AG04449 (cell line): ENCODE measurements around the gene DUSP15.

Source experiments
- CTCF ChIA-PET: fragments of 350-600 bp; formaldehyde crosslinking; extraction: SDS; loops from one replicate; lab custom pipeline; 2021; ENCODE audit warnings: antibody characterized with exemption; lab: Yijun Ruan, JAX
- POLR2A ChIA-PET: fragments of 400-600, 350-600 bp; formaldehyde crosslinking; extraction: SDS; loops from one replicate; lab custom pipeline; 2020; ENCODE audit warnings: antibody characterized with exemption, inconsistent platforms; lab: Yijun Ruan, JAX
- DNase-seq: peaks from one replicate; pipeline ENCODE4 v3.0.0-alpha.2; 2010; ENCODE audit warnings: low read depth, low spot score
- H3K4me3 ChIP-seq: 2 replicates; pipeline ENCODE4 v1.5.1; 2011; ENCODE audit warnings: low read depth, mild to moderate bottlenecking, control low read depth, low read length
- TF ChIP-seq, protein P1 (sequence below): IDR thresholded peaks from one replicate; pipeline ENCODE4 v1.5.1; 2011; ENCODE audit warnings: mild to moderate bottlenecking, moderate library complexity, low read length, control low read depth, inconsistent platforms; ENCODE audit not compliant: insufficient read depth; ENCODE audit errors: missing control alignments

The DUSP15 gene

DNA sequence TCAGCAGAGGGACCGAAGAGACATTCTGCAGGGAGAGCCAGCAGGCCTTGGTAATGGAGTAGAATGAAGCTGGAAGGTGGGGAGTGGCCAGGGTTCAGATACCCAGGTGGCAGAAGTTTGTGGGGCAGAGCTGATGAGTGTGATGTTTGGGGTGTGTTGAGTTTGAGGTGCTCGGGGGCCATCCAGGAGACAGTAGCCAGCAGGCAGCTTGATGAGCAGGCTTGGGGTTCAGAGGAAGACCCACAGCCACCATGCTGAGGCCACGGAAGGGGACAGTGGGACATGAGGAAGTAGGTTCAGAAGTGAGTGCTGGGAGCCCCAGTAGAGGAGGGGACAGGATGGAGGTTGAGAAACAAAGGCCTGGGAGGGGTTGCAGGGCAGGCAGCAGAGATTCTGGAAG lies 13.8 kb downstream of the DUSP15 start:
- H3K4me3 ChIP-seq = no peak overlapping the region
- ChIA-PET POLR2A (interaction anchor here (0.7 kb wide), 1 partner anchor 95 kb away, joined by 3 read pairs; the partner anchor contains the start of gene PDRG1), CTCF (interaction anchor here (2.4 to 10.4 kb wide), 8 partner anchors 11 to 234 kb away, joined by 13 to 125 read pairs (median 80); partner anchors contain the start of genes DUSP15, FOXS1, PDRG1 and TTLL9)
- TF ChIP-seq, protein P1, sequence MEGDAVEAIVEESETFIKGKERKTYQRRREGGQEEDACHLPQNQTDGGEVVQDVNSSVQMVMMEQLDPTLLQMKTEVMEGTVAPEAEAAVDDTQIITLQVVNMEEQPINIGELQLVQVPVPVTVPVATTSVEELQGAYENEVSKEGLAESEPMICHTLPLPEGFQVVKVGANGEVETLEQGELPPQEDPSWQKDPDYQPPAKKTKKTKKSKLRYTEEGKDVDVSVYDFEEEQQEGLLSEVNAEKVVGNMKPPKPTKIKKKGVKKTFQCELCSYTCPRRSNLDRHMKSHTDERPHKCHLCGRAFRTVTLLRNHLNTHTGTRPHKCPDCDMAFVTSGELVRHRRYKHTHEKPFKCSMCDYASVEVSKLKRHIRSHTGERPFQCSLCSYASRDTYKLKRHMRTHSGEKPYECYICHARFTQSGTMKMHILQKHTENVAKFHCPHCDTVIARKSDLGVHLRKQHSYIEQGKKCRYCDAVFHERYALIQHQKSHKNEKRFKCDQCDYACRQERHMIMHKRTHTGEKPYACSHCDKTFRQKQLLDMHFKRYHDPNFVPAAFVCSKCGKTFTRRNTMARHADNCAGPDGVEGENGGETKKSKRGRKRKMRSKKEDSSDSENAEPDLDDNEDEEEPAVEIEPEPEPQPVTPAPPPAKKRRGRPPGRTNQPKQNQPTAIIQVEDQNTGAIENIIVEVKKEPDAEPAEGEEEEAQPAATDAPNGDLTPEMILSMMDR = no peak
- DNase-seq = no peak

DNA sequence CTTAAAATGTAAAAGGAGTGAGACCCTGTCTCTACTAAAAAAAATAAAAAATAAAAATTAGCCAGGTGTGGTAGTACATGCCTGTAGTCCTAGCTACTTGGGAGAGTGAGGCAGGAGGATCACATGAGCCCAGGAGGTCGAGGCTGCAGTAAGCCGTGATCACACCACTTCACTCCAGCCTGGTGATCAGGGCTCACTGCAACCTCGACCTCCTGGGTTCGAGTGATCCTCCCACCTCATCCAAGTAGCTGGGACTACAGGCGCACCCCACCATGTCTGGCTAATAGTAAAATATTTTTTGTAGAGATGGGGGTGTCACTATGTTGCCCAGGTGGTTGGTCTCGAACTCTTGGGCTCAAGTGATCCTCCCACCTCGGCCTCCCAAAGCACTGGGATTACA lies 16.8 kb downstream of the DUSP15 start:
- ChIA-PET POLR2A (no interaction called here), CTCF (interaction anchor here (0.7 to 10.4 kb wide), 33 partner anchors 9 to 264 kb away, joined by 3 to 125 read pairs (median 6); partner anchors contain the start of genes FOXS1, MYLK2 and PDRG1)
- DNase-seq = no peak
- H3K4me3 ChIP-seq = no peak overlapping the region
- TF ChIP-seq, protein P1 = no peak

DNA sequence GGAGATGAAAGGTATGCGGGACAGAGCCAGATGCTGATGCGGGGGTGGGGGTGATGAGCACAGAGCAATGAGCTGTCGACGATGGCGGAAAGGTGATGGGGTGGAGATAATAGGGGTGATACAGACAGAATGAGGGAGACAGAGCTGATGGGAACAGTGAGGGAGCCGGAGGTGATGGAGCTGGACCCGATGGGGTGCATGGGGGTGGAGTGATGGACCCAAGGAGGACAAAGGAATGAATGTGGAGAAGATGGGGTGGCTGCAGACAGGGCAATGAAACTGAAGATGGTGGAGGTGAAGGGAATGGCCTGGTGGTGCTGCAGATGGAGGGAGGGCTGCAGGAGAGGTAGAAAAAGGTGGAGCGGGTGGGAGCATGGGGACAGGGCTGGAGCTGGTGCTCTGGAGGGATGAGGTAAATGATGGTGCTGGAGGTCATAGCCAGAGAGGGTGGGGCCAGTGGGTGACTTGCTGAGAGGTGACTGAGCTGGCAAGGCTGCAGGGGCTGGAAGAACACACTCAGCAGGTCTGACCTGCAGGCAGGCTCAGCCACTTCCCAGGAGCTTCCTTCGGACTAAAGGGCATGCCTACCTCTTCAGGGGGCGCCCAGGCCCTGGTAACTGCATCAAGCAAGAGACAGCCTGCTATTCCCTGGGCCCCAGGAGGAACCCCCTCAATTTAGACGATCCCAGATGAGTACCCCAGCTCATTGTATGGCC lies 18.9 kb downstream of the DUSP15 start:
- ChIA-PET CTCF (interaction anchor here (0.6 to 10.4 kb wide), 24 partner anchors 7 to 856 kb away, joined by 3 to 125 read pairs (median 8); partner anchors contain the start of genes FOXS1, MYLK2 and PDRG1), POLR2A (no interaction called here)
- no peak overlapping the region for H3K4me3 ChIP-seq
- DNase-seq = no peak
- TF ChIP-seq, protein P1 = no peak

DNA sequence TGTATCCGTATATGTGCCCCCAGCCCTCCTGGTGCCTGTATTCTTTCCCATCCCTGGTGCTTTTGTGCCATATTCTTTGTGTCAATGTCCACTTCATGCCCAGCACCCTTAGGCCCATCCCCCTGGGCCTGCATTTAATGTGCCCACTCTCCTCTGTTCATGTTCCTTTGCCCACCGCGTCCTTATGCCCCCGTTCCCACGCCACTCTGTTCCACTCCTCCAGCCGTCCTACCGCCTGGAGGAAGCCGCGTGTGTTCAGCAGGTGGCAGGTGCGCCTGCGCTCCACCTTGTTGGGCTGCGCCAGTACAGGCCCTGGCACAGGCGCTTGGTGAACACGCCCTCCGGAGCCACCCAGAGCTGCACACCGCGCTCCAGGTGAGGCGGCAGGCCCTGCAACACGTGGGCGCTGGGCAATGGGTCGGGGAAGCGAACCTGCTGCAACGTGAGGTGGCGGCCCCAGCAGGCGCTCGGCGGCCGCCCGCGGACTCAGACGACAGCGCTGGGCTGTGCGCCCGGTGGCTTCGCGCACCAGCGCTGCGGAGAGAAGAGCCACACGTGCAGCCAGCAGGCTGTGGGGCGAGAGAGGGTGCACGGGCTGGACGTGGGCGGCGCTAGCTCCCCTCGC lies 20.9 kb downstream of the DUSP15 start:
- TF ChIP-seq, protein P1 = no peak
- CTCF ChIA-PET = interaction anchor here (0.6 to 8.0 kb wide), 11 partner anchors 11 to 241 kb away, joined by 3 to 125 read pairs (median 53); partner anchors contain the start of gene PDRG1

DNA sequence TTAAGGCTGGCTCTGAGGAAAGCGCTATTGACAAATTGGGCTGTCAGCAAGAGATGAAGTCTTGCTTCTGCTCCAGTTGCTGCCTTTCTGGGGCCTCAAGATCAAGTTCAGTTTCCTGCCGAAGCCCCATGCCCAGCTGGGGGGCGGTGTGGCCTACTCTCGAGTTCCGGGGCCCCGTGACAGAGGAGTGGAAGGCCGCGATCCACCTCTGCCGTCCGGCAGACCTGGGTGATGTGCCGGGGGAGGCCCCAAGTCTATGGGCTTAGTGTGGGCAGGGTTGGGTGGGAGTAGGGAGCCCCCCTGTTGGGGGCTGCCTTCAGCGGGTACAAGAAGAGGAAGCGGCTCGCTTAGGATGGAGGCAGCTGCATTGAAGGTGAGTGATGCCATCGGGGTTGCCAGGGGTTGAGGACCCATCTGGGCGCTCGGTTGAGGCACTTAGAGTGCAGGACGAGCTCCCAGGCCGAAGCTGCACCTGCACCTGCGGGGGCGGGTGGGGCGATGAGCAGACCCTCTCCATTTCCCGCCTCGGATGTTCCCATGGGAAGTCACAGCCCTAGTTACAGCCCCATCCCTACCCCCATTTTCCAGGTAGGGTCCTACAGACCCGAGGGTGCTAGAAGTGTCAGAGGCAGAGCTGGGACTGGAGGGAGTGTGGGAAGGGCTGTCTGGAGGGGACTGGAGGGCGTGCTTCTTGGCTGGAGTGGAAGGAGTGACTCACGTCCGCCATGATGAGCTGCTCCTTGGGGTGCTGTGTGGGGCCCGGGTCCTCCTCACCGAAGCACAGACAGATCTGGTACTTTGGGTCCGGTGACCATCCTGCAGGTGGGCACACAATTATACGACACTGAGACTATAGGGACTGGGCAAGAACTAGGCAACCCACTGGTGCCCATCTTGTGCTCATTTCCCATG lies 22.0 kb downstream of the DUSP15 start:
- H3K4me3 ChIP-seq = no peak overlapping the region
- no peak for DNase-seq
- POLR2A ChIA-PET = no interaction called here
- TF ChIP-seq, protein P1 = no peak
- CTCF ChIA-PET = interaction anchor here (0.6 to 7.1 kb wide), 14 partner anchors 7 to 243 kb away, joined by 3 to 113 read pairs (median 8); no protein-coding TSS in a partner anchor

More for the DNA sequence above, 20.9 kb downstream of the DUSP15 start:
- DNase-seq = no peak
- POLR2A ChIA-PET = no interaction called here
- no peak overlapping the region for H3K4me3 ChIP-seq
